Epithelial cell of proximal tubule (primary cell): ENCODE measurements around the gene CETN1. TPM values are rescaled to one million over a fixed set of nuclear protein-coding genes. Genes with fewer than 3 reads are reported as not detected.

Experiments used
- DNase-seq: peaks from one replicate; pipeline ENCODE4 v3.0.0-alpha.2; 2011; ENCODE audit warnings: low read depth
- H3K4me3 ChIP-seq: 2 replicates; pipeline ENCODE4 v1.5.1; 2011; ENCODE audit warnings: low read depth, mild to moderate bottlenecking, low read length
- total RNA-seq: library from RNA; depleted of rRNA; stranded (reverse); fragments of >200 nt; gene quantifications from 2 replicates; pipeline ENCODE4 v1.2.3, GENCODE V29; 2015
- TF ChIP-seq, protein P1 (sequence below): conservative IDR thresholded peaks from 2 replicates; pipeline ENCODE4 v1.5.1; 2012; ENCODE audit warnings: low read depth, mild to moderate bottlenecking, low read length

Gene CETN1
- total RNA-seq, 1 donor from 2014 or later, result not detected

DNA sequence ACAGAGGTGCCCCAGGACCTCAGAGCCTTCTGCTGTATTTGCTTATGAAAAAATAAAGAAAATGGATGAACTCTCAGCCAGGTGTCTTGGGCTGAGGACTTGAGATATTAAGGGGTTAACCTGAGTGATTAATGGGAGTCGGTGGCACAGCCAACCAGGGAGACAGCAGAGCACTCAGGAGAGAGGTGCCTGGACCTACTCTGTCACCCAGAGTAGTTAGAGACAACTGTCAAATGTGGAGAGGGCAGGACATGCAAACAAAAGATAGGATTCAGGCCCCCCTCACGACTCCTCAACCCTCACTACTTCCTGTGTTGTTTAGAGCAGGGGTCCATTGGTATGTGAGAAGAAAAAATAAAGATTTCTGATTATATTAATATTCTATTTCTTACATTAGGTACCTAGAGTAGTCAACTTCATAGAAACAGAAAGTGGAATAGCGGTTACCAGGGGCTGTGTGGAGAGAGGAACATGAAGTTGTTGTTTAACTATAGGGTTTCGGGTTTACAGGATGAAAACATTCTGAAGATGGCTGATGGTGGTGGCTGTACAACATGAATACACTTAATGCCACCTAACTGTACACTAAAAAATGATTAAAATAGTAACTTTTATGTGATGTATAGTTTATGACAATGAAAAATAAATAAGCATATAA, 28.6 kb upstream of the CETN1 start:
- no peak for DNase-seq
- H3K4me3 ChIP-seq, result no peak overlapping the region
- TF ChIP-seq, protein P1, sequence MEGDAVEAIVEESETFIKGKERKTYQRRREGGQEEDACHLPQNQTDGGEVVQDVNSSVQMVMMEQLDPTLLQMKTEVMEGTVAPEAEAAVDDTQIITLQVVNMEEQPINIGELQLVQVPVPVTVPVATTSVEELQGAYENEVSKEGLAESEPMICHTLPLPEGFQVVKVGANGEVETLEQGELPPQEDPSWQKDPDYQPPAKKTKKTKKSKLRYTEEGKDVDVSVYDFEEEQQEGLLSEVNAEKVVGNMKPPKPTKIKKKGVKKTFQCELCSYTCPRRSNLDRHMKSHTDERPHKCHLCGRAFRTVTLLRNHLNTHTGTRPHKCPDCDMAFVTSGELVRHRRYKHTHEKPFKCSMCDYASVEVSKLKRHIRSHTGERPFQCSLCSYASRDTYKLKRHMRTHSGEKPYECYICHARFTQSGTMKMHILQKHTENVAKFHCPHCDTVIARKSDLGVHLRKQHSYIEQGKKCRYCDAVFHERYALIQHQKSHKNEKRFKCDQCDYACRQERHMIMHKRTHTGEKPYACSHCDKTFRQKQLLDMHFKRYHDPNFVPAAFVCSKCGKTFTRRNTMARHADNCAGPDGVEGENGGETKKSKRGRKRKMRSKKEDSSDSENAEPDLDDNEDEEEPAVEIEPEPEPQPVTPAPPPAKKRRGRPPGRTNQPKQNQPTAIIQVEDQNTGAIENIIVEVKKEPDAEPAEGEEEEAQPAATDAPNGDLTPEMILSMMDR, result no peak

DNA sequence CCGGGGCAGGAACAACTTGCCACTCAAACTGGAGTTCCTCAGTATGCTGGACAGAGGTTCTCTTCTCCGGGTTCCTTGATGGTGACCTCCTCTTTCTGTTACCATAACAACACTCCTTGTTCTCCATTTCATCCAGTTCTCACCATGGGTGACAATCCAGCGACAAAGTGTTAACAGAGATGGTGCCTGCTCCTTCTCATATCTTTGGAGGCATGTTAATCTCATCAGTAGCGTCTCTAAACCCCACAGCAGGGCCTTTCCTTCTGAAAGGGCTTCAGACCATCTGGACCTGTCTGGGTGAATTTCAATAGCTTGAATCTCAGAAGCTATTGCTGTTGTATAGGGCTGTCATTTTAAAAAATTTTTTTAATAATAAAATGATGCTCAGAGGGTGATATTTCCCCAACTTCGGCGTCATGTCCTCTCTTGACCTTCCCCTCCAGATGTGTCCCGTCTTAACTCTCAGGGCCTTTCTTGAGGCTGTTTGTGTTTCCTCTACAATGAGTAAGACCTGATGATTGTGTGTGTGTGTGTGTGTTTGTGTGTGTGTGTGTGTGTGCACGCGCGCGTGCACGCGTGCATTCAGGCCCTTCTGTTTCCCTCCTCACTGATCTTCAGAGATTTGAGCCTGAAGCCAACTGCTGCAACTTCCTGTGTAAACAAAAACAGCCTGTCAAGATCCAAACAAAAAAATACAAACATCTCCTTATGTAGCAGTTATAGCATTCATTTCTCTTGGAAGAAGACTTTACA, 24.3 kb upstream of the CETN1 start:
- DNase-seq, result no peak
- TF ChIP-seq, protein P1, result no peak
- H3K4me3 ChIP-seq, result no peak overlapping the region

DNA sequence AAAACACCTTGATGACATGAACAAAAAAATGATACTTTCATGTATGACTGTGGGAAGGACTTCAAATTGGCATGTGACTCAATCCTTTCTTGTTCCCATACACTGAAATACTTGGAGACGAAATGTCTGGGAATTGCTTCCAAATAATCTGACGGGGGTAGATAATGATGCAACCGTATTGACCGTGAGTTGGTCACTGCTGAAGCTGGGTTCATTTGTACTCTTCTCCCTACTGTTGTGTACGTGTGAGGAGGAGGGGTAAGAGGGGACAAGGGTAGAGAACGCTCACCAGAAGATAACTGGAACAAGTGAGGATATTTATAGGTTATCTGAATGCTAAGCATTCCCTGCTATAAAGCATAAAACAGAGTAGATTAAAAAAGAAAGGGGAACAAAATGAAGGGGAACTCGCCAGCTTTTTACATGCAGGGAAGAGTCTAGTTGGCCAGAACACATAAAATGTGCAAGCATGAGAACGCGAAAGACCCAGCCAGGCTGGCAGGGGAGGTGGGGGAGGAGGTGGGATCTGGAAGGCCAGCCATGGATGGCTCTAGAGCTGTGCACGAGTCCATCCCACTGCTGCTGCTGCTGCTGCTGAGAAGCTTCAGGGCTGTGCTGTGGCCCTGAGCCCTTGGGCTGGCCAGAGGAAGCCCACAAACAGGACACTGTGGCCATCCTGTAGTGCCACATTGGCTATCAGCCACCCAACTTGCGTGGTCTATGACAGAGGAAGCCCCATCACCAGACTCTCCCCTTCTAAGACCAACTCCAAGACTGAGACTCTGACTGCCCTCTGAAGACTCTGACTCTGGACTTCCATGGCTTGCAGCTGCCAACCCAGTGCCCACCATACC, 15.2 kb upstream of the CETN1 start:
- H3K4me3 ChIP-seq, result no peak overlapping the region
- TF ChIP-seq, protein P1, result no peak
- no peak for DNase-seq

DNA sequence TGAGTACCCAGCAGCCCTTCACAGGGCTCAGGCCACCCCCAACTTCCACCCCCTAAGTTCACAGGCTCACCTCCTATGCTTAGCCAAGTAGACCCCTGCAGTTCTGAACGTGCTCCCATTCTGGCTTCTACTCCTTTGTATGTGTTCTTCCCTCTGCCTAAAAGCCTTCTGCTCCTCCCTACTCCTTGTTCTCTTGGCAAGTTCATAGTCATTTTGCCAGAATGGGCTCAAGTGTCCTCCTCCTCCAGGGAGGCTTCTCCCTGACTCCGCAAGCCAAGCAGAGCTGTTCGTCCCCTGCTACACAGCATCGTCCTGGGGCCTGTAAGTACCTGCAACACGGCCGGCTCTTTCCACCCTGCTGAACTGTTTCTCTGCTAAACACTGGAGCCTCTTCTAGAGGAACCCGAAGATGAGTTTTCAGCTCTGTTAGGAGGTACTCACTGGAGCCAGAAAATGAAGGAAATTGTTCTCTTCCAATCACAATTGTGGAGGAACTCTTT, 14.6 kb upstream of the CETN1 start:
- TF ChIP-seq, protein P1, result no peak
- no peak for DNase-seq
- no peak overlapping the region for H3K4me3 ChIP-seq

DNA sequence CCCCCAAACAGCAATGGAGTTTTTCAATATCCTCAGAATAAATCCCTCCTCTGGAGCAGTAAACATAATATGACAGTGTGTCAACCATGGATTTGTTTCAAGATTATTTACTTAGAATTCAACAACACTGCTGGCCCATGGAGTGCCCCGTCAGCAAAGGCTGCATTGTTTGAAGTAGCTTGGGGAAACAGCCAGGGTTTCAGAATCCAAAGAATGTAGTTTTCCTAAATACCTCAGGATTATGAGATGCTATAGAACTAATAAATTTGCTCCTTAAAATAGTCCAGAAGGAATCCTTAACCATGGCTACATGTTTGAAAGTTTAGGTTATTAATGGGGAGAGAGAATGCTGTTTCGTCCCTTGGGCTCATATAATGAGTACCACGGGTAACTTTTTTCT, 13.1 kb upstream of the CETN1 start:
- no peak for DNase-seq
- H3K4me3 ChIP-seq, result no peak overlapping the region
- TF ChIP-seq, protein P1, result no peak

DNA sequence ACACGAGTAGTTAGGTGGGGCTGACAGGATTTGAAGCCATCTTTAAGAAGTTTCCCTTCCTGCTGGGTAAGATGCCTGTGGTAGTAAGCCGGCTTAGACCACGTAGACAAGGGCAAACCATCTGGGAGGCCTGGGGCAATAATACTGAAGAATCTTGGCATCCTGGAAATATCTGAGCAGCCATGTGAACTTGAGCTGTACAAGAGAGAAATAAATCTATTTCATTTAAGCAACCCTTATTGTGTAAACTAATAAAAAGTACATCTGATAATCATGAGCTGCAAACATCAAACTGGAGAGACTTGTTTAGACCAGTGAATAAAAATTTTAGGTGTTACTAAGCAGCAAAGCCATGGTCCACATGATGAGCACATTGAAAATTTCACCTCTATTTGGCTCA, 11.4 kb upstream of the CETN1 start:
- H3K4me3 ChIP-seq, result no peak overlapping the region
- TF ChIP-seq, protein P1, result no peak
- no peak for DNase-seq
